Measurements from ENCODE around the gene C10orf53.
"Not testable (repeated sequence)": the region's sequence is repeated elsewhere in the genome, so short reads cannot be mapped to it uniquely, and the experiment has no call there.

C10orf53 gene

GRCh38 chr10:49667991-49668390 is 11.5 kb upstream of the C10orf53 start:
- TF ChIP-seq CTCF (IDR thresholded peaks at IDR 0.05; ENCODE audit: insufficient read depth, missing control alignments): no peak
- no peak for FAIRE-seq

GRCh38 chr10:49668684-49669083 is 10.8 kb upstream of the C10orf53 start:
- DNase-seq (ENCODE audit: insufficient read length, low spot score): no peak
- no peak for FAIRE-seq

More at GRCh38 chr10:49667991-49668390, 11.5 kb upstream of the C10orf53 start:
- DNase-seq (ENCODE audit: insufficient read length, low spot score): no peak

GRCh38 chr10:49678827-49679479 is 498 bp upstream of the C10orf53 start:
- no peak for FAIRE-seq
- DNase-seq (ENCODE audit: insufficient read length, low spot score): no peak
- TF ChIP-seq CTCF (IDR thresholded peaks at IDR 0.05; ENCODE audit: insufficient read depth, missing control alignments): no peak

More at GRCh38 chr10:49668684-49669083, 10.8 kb upstream of the C10orf53 start:
- no peak for TF ChIP-seq CTCF (IDR thresholded peaks at IDR 0.05; ENCODE audit: insufficient read depth, missing control alignments)

- not testable (repeated sequence) for FAIRE-seq; DNase-seq (ENCODE audit: insufficient read length, low spot score)
These were observed 3.0 kb downstream of the C10orf53 start for GRCh38 chr10:49682449-49682848.

- DNase-seq (ENCODE audit: insufficient read length, low spot score) (no peak), FAIRE-seq (no peak)
- no peak for TF ChIP-seq CTCF (IDR thresholded peaks at IDR 0.05; ENCODE audit: insufficient read depth, missing control alignments)
These were observed 3.4 kb downstream of the C10orf53 start for GRCh38 chr10:49682879-49683278.

- DNase-seq (ENCODE audit: insufficient read length, low spot score) (no peak), FAIRE-seq (no peak)
- TF ChIP-seq CTCF (IDR thresholded peaks at IDR 0.05; ENCODE audit: insufficient read depth, missing control alignments): no peak
These were observed 7.2 kb downstream of the C10orf53 start for GRCh38 chr10:49686651-49687050.

GRCh38 chr10:49688261-49688846 is 8.9 kb downstream of the C10orf53 start:
- FAIRE-seq (no peak), DNase-seq (ENCODE audit: insufficient read length, low spot score) (no peak)

More at GRCh38 chr10:49688261-49688846, 8.9 kb downstream of the C10orf53 start:
- TF ChIP-seq CTCF (IDR thresholded peaks at IDR 0.05; ENCODE audit: insufficient read depth, missing control alignments): no peak

Data from D721Med (cell line).